ENCODE measurements around the gene CCSER2.
"Not testable (repeated sequence)": the region's sequence is repeated elsewhere in the genome, so short reads cannot be mapped to it uniquely, and the experiment has no call there.

The CCSER2 gene

GRCh38 chr10:84523526-84523925 is 195.1 kb downstream of the CCSER2 start:
- no peak for DNase-seq (ENCODE audit: low read depth)

- no peak for DNase-seq (ENCODE audit: low read depth)
Observed at GRCh38 chr10:84524435-84524834, 196.0 kb downstream of the CCSER2 start.

DNA sequence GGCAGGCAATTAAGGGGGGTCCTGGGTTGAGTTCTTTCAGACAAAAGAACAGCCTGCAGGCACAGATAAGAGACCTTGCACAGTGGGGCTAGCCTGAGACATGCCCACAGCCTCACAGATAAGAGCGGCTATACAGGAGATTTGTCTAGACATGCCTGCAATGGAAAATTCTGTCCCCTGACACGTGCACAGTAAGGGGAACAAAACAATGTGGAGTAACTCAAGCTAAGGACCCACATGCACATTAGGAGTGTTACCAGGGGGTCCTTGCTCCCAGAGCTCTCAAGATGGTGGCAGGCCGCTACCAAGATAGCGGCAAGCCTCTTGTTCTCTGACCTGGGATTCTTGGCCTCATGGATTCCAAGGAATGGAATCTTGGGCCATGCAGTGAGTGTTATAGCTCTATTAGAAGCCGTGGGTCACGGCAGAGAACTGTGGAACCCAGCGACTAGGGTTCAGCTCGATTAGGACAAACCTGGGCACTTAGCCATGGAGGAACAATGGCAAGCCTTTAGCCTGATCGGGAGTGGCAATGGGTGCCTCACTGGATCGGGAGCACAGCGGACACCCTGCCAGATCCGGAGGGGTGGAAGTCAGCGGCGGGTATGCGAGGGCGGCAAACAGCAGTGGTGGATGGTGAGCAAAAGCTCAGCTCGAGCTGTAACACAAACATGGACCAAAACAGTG is 196.9 kb downstream of the CCSER2 start:
- DNase-seq (ENCODE audit: low read depth) = no peak

- DNase-seq (ENCODE audit: low read depth) = not testable (repeated sequence)
Observed at GRCh38 chr10:84525807-84526182, 197.4 kb downstream of the CCSER2 start.

DNA sequence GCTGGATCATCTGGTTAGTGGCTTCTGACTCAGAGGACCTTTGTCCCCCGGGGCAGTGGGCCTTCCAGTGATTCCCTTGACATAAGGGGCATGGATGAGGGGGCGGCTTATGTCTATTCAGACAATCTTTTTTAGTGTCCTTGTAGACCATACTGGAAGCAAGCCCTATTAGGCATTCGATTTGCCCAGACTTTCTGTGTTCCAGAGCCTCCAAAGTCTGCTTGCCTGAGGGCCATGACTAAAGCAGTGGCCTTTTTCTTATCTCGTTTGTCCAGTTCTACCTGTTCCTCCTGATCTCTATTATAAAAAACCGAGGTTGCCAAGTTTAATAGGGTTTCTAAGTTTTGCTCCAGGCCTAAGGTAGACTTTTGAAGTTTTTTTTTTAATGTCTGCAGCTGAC is 199.0 kb downstream of the CCSER2 start:
- not testable (repeated sequence) for DNase-seq (ENCODE audit: low read depth)

- not testable (repeated sequence) for DNase-seq (ENCODE audit: low read depth)
Observed at GRCh38 chr10:84528526-84528925, 200.1 kb downstream of the CCSER2 start.

DNA sequence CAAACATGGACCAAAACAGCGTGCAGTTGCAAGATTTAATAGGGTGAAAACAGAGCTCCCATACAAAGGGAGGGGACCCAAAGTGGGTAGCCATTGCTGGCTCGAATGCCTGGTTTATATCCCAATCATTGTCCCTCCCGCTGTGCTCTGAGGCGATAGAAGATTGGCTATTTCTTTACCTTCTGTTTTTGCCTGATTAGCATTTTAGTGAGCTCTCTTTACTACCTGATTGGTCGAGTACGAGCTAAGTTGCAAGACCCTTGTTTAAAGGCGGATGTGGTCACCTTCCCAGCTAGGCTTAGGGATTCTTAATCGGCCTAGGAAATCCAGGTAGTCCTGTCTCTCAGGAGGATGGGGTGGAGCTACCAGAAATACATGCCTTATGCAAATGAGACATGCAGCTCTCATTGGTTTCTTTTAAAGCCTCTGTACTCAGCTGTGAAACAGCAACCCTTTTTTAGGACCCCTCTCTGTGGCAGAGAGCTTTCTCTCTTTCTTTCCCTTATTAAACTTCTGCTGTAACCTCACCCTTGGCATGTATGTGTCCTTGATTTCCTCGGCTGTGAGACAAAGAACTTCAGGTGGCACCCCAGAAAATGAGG is 202.4 kb downstream of the CCSER2 start:
- DNase-seq (ENCODE audit: low read depth) = no peak

DNA sequence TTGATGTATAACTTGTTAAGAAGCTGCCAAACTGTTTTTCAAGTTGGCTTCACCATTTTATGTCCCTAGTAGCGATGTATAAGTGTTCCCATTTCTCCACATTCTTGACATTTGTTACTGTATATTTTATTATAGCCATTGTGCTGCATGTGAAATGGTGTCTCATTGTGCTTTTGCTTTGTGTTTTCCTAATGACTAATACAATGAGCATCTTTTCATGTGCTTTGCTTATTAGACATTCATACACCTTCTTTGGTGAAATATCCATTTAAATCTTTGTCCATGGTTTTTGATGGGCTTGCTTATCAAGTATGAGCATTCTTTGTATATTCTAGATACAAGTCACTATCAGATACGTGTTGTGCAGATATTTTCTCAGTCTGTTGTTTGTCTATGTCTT is 203.0 kb downstream of the CCSER2 start:
- no peak for DNase-seq (ENCODE audit: low read depth)

- no peak for DNase-seq (ENCODE audit: low read depth)
Observed at GRCh38 chr10:84534168-84534567, 205.8 kb downstream of the CCSER2 start.

GRCh38 chr10:84537447-84537931 is 209.1 kb downstream of the CCSER2 start:
- DNase-seq (ENCODE audit: low read depth) = no peak

GRCh38 chr10:84538036-84538435 is 209.6 kb downstream of the CCSER2 start:
- no peak for DNase-seq (ENCODE audit: low read depth)

GRCh38 chr10:84539216-84539615 is 210.8 kb downstream of the CCSER2 start:
- no peak for DNase-seq (ENCODE audit: low read depth)

- no peak for DNase-seq (ENCODE audit: low read depth)
Observed at GRCh38 chr10:84540022-84540616, 211.7 kb downstream of the CCSER2 start.

- DNase-seq (ENCODE audit: low read depth) = peak; percentile 39
Observed at GRCh38 chr10:84540617-84541288, 212.4 kb downstream of the CCSER2 start.

DNA sequence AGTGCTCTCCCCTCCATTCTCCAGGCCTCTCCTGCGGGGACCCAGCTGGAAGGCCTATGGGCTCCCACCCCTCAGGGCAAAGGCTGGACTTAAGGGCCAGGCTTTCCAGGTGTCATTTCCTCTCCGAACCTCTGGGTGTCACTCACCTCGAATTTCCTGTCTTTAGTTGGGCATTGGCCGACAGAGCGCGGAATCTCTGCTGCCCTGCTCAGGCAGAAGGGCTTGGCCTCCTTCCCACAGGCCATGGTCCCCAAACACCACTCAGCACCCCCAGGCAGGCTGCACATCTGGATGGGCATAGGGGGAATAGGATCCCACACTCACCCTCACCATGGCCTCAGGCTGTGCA is 212.9 kb downstream of the CCSER2 start:
- no peak for DNase-seq (ENCODE audit: low read depth)

DNA sequence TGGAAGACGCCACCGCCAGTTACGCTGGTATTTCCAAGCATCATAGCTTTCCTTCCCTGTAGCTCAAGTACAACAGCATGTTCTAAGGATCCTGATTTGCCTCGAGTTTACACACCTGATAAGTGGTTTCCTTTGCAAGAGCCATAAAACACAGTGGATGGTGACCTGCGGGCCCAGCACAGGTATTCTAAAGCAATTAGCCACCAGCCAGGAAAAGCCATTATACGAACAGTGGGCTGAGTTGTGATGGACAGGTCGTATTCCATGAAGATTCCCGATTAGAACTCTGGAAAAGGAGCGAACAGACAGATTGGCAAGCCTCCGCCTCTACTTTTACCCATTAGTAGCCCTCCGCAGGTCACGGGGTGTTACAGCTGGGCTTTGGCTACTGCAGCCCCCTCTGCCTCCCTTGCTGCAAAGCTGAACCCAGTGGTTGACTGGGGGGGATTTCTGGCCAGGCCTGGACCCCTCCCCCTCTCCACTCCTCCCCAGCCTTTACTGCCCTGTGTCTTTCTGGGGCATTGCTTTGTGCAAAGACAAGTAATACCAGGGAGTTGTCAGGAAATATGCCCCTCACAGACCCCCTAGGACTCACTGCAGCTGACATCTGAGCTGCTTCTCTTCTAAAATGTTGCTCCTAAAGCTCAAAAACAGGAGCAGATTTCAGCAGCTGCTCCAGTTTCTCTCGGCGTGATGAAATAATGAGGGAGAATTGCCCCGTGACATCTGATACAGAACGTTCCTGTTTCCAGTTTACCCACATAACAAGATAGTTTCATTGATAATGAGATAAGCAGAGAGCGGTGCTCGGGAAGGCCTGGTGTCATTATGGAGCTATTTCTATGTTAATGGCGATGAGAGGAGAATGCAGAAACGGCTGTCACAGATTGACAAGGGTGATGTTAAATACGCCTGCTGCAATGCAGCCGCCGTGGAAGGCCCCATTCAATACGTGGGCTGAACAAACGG is 214.4 kb downstream of the CCSER2 start:
- no peak for DNase-seq (ENCODE audit: low read depth)

GRCh38 chr10:84543948-84544347 is 215.6 kb downstream of the CCSER2 start:
- DNase-seq (ENCODE audit: low read depth) = no peak

DNA sequence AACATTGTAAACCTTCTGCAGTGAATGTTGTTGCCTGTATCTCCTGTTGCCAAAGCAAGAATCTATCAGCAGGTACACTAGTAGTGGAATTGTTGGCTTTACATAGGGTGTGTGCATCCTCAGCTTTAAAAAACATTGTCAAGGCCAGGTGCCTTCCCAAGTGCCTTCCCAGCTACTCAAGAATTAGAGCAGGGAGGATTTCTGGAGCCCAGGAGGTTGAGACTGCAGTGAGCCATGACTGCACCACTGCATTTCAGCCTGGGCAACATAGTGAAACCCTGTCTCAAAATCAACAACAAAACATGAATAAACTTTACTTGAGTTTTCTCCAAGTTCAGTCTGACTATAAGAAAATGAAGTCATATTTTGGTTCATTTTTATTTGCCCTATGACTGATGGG is 217.3 kb downstream of the CCSER2 start:
- no peak for DNase-seq (ENCODE audit: low read depth)

DNA sequence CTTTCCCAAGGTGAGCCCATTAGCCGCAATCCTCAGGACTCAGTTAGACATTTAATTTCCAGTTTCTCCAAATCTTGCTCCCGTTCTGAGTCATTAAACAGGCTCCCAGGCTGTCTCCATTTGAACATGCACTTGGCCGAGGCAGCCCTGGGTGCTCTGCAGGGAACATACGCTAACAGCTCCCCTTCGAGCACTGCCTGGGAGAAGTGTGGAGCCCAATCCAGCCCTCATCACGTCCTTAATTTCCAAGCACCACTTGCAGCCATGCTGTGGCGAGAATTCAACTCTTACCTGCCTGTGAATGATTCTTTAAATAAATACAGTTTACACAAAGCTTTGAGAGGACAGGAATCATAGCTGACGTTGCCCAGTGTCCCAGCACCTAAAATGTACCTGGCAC is 218.2 kb downstream of the CCSER2 start:
- DNase-seq (ENCODE audit: low read depth) = no peak

GRCh38 chr10:84547616-84548015 is 219.2 kb downstream of the CCSER2 start:
- no peak for DNase-seq (ENCODE audit: low read depth)

GRCh38 chr10:84548869-84549268 is 220.5 kb downstream of the CCSER2 start:
- no peak for DNase-seq (ENCODE audit: low read depth)

All from stimulated activated CD8-positive, alpha-beta memory T cell treated with anti-CD3 and anti-CD28 coated beads, Interleukin-15, amount 100 ng/mL, for 1 hour (primary cell).